Endothelial cell (in vitro differentiated cells): ENCODE data around the gene STX1B. TPM values are rescaled to one million over a fixed set of nuclear protein-coding genes. Genes with fewer than 3 reads are reported as not detected.

ENCODE experiments used
- DNase-seq: peaks from one replicate; pipeline ENCODE4 v3.0.0; 2021; ENCODE audit warnings: low spot score
- H3K27ac Mint-ChIP-seq: one replicate; pipeline ENCODE4 v1.8.0; 2021; ENCODE audit warnings: mixed read lengths, inconsistent platforms; ENCODE audit not compliant: unreplicated experiment
- H3K27me3 Mint-ChIP-seq: one replicate; pipeline ENCODE4 v1.8.0; 2021; ENCODE audit warnings: mild to moderate bottlenecking, moderate library complexity, mixed read lengths, inconsistent platforms; ENCODE audit not compliant: unreplicated experiment
- H3K36me3 Mint-ChIP-seq: one replicate; pipeline ENCODE4 v1.8.0; 2021; ENCODE audit warnings: mild to moderate bottlenecking, low read depth, mixed read lengths, inconsistent platforms; ENCODE audit not compliant: unreplicated experiment
- H3K4me1 Mint-ChIP-seq: one replicate; pipeline ENCODE4 v1.8.0; 2021; ENCODE audit warnings: mild to moderate bottlenecking, mixed read lengths, inconsistent platforms; ENCODE audit not compliant: unreplicated experiment
- H3K4me3 Mint-ChIP-seq: one replicate; pipeline ENCODE4 v1.8.0; 2021; ENCODE audit warnings: mild to moderate bottlenecking, mixed read lengths, inconsistent platforms; ENCODE audit not compliant: unreplicated experiment
- H3K9me3 Mint-ChIP-seq: one replicate; pipeline ENCODE4 v1.8.0; 2021; ENCODE audit warnings: mixed read lengths, inconsistent platforms; ENCODE audit not compliant: unreplicated experiment
- CTCF ChIP-seq: fragments of 200-600 bp; sonication (generic); IDR thresholded peaks from one replicate; pipeline ENCODE4 v1.5.0; 2021; ENCODE audit warnings: antibody characterized with exemption; ENCODE audit not compliant: unreplicated experiment
- total RNA-seq: library from RNA; stranded (reverse); fragmentation: NEBNext Ultra II Directional; extraction: Animal tissue kit (Norgen Biotek cat#: 25700); gene quantifications from one replicate; pipeline ENCODE4 v1.2.1, GENCODE V29; 2021; ENCODE audit not compliant: unreplicated experiment

Gene STX1B
- total RNA-seq, 1 donor from 2014 or later: 5.5 TPM

- Mint-ChIP-seq H3K4me3 (no peak overlapping the region), H3K36me3 (peaks cover 57% of the 10 kb centered on the region), H3K27ac (no peak overlapping the region), H3K9me3 (no peaks in the 10 kb centered on the region), H3K27me3 (peaks cover 12% of the 10 kb centered on the region), H3K4me1 (no peaks in the 10 kb centered on the region)
- DNase-seq: no peak
- no peak for TF ChIP-seq CTCF
Observed at GRCh38 chr16:30965436-30965835, 45.0 kb downstream of the STX1B start.

- no peak for DNase-seq
- H3K4me1 Mint-ChIP-seq: peaks cover under 1% of the 10 kb centered on the region
- no peak overlapping the region for H3K27ac Mint-ChIP-seq
- H3K36me3 Mint-ChIP-seq: peaks cover 62% of the 10 kb centered on the region
- no peak for TF ChIP-seq CTCF
- no peaks in the 10 kb centered on the region for H3K9me3 Mint-ChIP-seq
- H3K4me3 Mint-ChIP-seq: peak overlapping the region; percentile 68
- H3K27me3 Mint-ChIP-seq: peaks cover 17% of the 10 kb centered on the region
Observed at GRCh38 chr16:30964574-30965226, 45.7 kb downstream of the STX1B start.

GRCh38 chr16:30963925-30964511 lies 46.4 kb downstream of the STX1B start:
- Mint-ChIP-seq H3K27ac (no peak overlapping the region), H3K27me3 (peaks cover 19% of the 10 kb centered on the region), H3K4me1 (peaks cover 7% of the 10 kb centered on the region), H3K36me3 (peaks cover 62% of the 10 kb centered on the region), H3K9me3 (no peaks in the 10 kb centered on the region), H3K4me3 (no peak overlapping the region)
- DNase-seq: no peak
- TF ChIP-seq CTCF: no peak

- peaks cover 23% of the 10 kb centered on the region for H3K27me3 Mint-ChIP-seq
- no peak overlapping the region for H3K27ac Mint-ChIP-seq
- peaks cover 13% of the 10 kb centered on the region for H3K4me1 Mint-ChIP-seq
- no peak for TF ChIP-seq CTCF
- DNase-seq: no peak
- H3K4me3 Mint-ChIP-seq: peak overlapping the region; percentile 37
- H3K9me3 Mint-ChIP-seq: no peaks in the 10 kb centered on the region
- peaks cover 49% of the 10 kb centered on the region for H3K36me3 Mint-ChIP-seq
Observed at GRCh38 chr16:30961384-30961783, 49.1 kb downstream of the STX1B start.
